Tibial nerve (tissue), 3 donors: Measurements from ENCODE around the gene RUNDC1.

Experiments used
- CTCF ChIP-seq, 5 experiments: fragments of 200-600 bp in 3 of 5; fragments of 450-650 bp in 2 of 5; sonication (generic) in 3 of 5; IDR thresholded peaks; one replicate each; pipeline ENCODE4 v1.5.1; 2016 to 2019; ENCODE audit warnings: antibody characterized with exemption in 5 of 5, mild to moderate bottlenecking in 3 of 5, moderate library complexity in 2 of 5
- POLR2A ChIP-seq, 2 donors: fragments of 450-650 bp; IDR thresholded peaks; one replicate each; pipeline ENCODE4 v1.6.1; 2017; ENCODE audit warnings: antibody characterized with exemption in 2 of 2, mild to moderate bottlenecking in 2 of 2, moderate library complexity in 2 of 2

GRCh38 chr17:43014020-43014648 lies 33.8 kb downstream of the RUNDC1 start:
- TF ChIP-seq POLR2A (IDR thresholded peaks at IDR 0.05) (no peak), CTCF (IDR thresholded peaks at IDR 0.05) (no peak)
